ENCODE results near the gene TRMT1. TPM values are rescaled to one million over a fixed set of nuclear protein-coding genes. Genes with fewer than 3 reads are reported as not detected.

Gene TRMT1
- total and polyA plus RNA-seq, 2 experiments from 2014 or later, result 88.6 to 90.1 TPM

GRCh38 chr19:13155472-13156359 lies 39.2 kb upstream of the TRMT1 start:
- Mint-ChIP-seq H3K27ac (peak overlapping the region; percentile 100), H3K9me3 (peaks cover 20% of the 10 kb centered on the region), H3K27me3 (ENCODE audit: insufficient read depth, low read depth, poor library complexity) (peaks cover 56% of the 10 kb centered on the region), H3K4me1 (peaks cover 24% of the 10 kb centered on the region), H3K36me3 (ENCODE audit: low read depth) (peaks cover 28% of the 10 kb centered on the region), H3K4me3 (peak overlapping the region; percentile 99)
- Histone ChIP-seq H3K36me3 (ENCODE audit: insufficient read depth) (peaks cover 7% of the 10 kb centered on the region; the same call in 1 of the 2 replicates), H3K27me3 (ENCODE audit: insufficient read depth) (no peaks in the 10 kb centered on the region), H3K4me3 (peak overlapping the region; percentile 100), H4K20me1 (replicated peaks; ENCODE audit: insufficient read depth) (peaks cover 8% of the 10 kb centered on the region), H3K4me1 (ENCODE audit: insufficient read depth) (peaks cover 23% of the 10 kb centered on the region), H3K27ac (ENCODE audit: low read depth) (peak overlapping the region; percentile 100), H3F3A (replicated peaks; ENCODE audit: low read depth) (peaks cover 32% of the 10 kb centered on the region), H3K9me2 (ENCODE audit: insufficient read depth) (no peaks in the 10 kb centered on the region), H3K79me2 (replicated peaks; ENCODE audit: insufficient read depth) (peaks cover 40% of the 10 kb centered on the region), H3K4me2 (peak overlapping the region; percentile 99), H2AFZ (no peak overlapping the region)
- DNase-seq (ENCODE audit: low spot score) (peak; percentile 93), ATAC-seq (peak; percentile 34)
- TF ChIP-seq CTCF (conservative IDR thresholded peaks at IDR 0.05; ENCODE audit: low read depth in 2 of 2) (0 out of 4 replicates have a peak, but pooled peaks of 1 of the 2 experiments have one; percentile 2), ETS1 (IDR thresholded peaks at IDR 0.05) (peak; percentile 66), POLR2AphosphoS5 (IDR thresholded peaks at IDR 0.05; ENCODE audit: low read depth) (peak; percentile 9)
- TF ChIP-seq, protein P1, sequence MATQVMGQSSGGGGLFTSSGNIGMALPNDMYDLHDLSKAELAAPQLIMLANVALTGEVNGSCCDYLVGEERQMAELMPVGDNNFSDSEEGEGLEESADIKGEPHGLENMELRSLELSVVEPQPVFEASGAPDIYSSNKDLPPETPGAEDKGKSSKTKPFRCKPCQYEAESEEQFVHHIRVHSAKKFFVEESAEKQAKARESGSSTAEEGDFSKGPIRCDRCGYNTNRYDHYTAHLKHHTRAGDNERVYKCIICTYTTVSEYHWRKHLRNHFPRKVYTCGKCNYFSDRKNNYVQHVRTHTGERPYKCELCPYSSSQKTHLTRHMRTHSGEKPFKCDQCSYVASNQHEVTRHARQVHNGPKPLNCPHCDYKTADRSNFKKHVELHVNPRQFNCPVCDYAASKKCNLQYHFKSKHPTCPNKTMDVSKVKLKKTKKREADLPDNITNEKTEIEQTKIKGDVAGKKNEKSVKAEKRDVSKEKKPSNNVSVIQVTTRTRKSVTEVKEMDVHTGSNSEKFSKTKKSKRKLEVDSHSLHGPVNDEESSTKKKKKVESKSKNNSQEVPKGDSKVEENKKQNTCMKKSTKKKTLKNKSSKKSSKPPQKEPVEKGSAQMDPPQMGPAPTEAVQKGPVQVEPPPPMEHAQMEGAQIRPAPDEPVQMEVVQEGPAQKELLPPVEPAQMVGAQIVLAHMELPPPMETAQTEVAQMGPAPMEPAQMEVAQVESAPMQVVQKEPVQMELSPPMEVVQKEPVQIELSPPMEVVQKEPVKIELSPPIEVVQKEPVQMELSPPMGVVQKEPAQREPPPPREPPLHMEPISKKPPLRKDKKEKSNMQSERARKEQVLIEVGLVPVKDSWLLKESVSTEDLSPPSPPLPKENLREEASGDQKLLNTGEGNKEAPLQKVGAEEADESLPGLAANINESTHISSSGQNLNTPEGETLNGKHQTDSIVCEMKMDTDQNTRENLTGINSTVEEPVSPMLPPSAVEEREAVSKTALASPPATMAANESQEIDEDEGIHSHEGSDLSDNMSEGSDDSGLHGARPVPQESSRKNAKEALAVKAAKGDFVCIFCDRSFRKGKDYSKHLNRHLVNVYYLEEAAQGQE (IDR thresholded peaks at IDR 0.05; ENCODE audit: unreplicated experiment), result no peak

DNA sequence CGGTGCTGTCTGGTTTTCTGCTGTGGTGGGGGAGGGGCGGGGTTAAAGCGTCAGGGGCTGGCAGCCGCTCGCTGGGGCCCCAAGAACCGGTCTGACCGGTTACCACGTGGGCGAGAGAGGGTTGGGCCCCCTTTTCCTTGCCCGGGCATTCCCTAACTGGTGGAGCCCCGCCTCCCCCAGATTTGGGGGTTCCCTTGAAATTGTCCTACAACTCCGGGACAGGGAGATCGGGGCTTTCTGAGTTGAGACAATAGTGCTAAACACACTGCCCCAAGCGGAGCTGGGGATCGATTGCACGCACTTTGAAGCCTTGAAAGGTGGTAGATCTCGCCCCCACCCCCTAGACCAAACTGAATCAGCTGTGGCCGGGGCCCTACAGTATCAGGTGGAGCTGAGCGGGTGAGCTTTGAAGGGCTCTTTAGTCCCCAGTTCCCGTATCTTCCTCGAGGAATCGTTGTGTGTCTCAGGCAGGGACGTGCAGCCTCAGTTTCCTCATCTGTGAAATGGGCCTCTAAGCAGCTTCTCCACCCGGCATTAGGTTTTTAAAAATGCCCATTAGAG lies 38.5 kb upstream of the TRMT1 start:
- no peaks in the 10 kb centered on the region for H3K9me2 ChIP-seq (ENCODE audit: insufficient read depth)
- Mint-ChIP-seq H3K36me3 (ENCODE audit: low read depth) (peaks cover 31% of the 10 kb centered on the region), H3K27ac (peak overlapping the region; percentile 100), H3K9me3 (peaks cover 23% of the 10 kb centered on the region), H3K4me3 (peak overlapping the region; percentile 99), H3K4me1 (peaks cover 21% of the 10 kb centered on the region), H3K27me3 (ENCODE audit: insufficient read depth, low read depth, poor library complexity) (peaks cover 63% of the 10 kb centered on the region)
- H3K27me3 ChIP-seq (ENCODE audit: insufficient read depth), result no peaks in the 10 kb centered on the region
- peaks cover 44% of the 10 kb centered on the region for H3K79me2 ChIP-seq (replicated peaks; ENCODE audit: insufficient read depth)
- peaks cover 32% of the 10 kb centered on the region for H3F3A ChIP-seq (replicated peaks; ENCODE audit: low read depth)
- peak overlapping the region; percentile 100 for H3K27ac ChIP-seq (ENCODE audit: low read depth)
- H3K4me2 ChIP-seq, result peak overlapping the region; percentile 99
- H3K4me3 ChIP-seq, result peak overlapping the region; percentile 100
- peak; percentile 3 for ATAC-seq
- H3K36me3 ChIP-seq (ENCODE audit: insufficient read depth), result peaks cover 7% of the 10 kb centered on the region; the same call in 1 of the 2 replicates
- DNase-seq (ENCODE audit: low spot score), result peak; percentile 97
- H4K20me1 ChIP-seq (replicated peaks; ENCODE audit: insufficient read depth), result peaks cover 8% of the 10 kb centered on the region
- H2AFZ ChIP-seq, result no peak overlapping the region
- H3K4me1 ChIP-seq (ENCODE audit: insufficient read depth), result peaks cover 16% of the 10 kb centered on the region
- TF ChIP-seq CREB1 (CRISPR knock-in tag; IDR thresholded peaks at IDR 0.05; ENCODE audit: low read depth) (peak; percentile 76), NANOG (IDR thresholded peaks at IDR 0.05; ENCODE audit: borderline replicate concordance) (peak; percentile 42; the same call in 1 of the 2 replicates), EZH2phosphoT487 (IDR thresholded peaks at IDR 0.05; ENCODE audit: unreplicated experiment) (no peak), JUNB (IDR thresholded peaks at IDR 0.05; ENCODE audit: unreplicated experiment) (no peak), CTCF (conservative IDR thresholded peaks at IDR 0.05; ENCODE audit: low read depth in 2 of 2) (peak; percentile 15 to 30; a peak in 1 of 4 replicates), STAT1 (IDR thresholded peaks at IDR 0.05; ENCODE audit: unreplicated experiment) (no peak)

All from GM23338 (cell line).